Measurements from ENCODE around the gene ZNF561.

DNA sequence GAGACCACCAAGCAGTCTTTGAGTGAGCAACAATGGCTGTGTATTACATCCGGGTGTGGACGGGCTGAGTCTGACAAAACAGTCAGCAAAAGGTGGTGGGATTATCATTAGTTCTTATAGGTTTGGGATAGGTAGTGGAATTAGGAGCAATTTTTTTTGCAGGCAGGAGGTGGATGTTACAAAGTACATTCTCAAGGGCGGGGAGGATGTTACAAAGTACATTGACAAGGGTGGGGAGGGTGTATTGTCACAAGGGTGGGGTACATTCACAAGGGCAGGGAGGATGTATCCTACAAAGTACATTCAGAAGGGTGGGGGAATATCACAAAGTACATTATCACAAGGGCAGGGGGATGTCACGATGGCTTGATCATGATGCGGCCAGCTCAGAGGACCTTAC, 15.0 kb upstream of the ZNF561 start:
- TF ChIP-seq POLR2AphosphoS5 (IDR thresholded peaks at IDR 0.05; ENCODE audit: insufficient read depth, low read depth, low read length): no peak
- no peak for TF ChIP-seq MYC (IDR thresholded peaks at IDR 0.05; ENCODE audit: low read depth, low read length)
- TF ChIP-seq CTCF (IDR thresholded peaks at IDR 0.05; ENCODE audit: extremely low read depth in 1 of 2, insufficient read depth in 1 of 2, low read depth in 1 of 2, low read length in 2 of 2): no peak
- no peak for TF ChIP-seq POLR2A (IDR thresholded peaks at IDR 0.05; ENCODE audit: low read depth, low read length)
- TF ChIP-seq, protein P1, sequence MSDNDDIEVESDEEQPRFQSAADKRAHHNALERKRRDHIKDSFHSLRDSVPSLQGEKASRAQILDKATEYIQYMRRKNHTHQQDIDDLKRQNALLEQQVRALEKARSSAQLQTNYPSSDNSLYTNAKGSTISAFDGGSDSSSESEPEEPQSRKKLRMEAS (IDR thresholded peaks at IDR 0.05; ENCODE audit: insufficient read depth, insufficient read length): no peak
- TF ChIP-seq JUN (IDR thresholded peaks at IDR 0.05; ENCODE audit: borderline replicate concordance, insufficient read depth, insufficient read length, low read depth): no peak
- no peak for TF ChIP-seq EZH2 (IDR thresholded peaks at IDR 0.05; ENCODE audit: borderline replicate concordance, low read depth, low read length, severe bottlenecking)
- TF ChIP-seq FOS (IDR thresholded peaks at IDR 0.05; ENCODE audit: borderline replicate concordance, insufficient read depth, low read length): no peak

Measured in endothelial cell of umbilical vein (primary cell).